Activated CD4-positive, alpha-beta T cell treated with anti-CD3 and anti-CD28 coated beads, Interleukin-2, Interleukin-6, amounts not matched to agents 100 ng/mL and 50 ng/mL, durations not matched to agents 16 hours and 8 hours (primary cell): Measurements from ENCODE around the gene FMNL3.

ENCODE experiments used
- DNase-seq: peaks from one replicate; pipeline ENCODE4 v3.0.0-alpha.2; 2020

The FMNL3 gene

GRCh38 chr12:49588281-49588680 lies 118.9 kb downstream of the FMNL3 start:
- no peak for DNase-seq

GRCh38 chr12:49587174-49587908 lies 119.9 kb downstream of the FMNL3 start:
- no peak for DNase-seq
